Skeletal muscle satellite cell (primary cell): ENCODE results near the gene FHOD3.
A peak's percentile ranks its signal among the peaks of the same experiment; 100 is the strongest.
"Not testable (repeated sequence)": the region's sequence is repeated elsewhere in the genome, so short reads cannot be mapped to it uniquely, and the experiment has no call there.

Source experiments
- H3K27me3 ChIP-seq: 2 replicates; pipeline ENCODE4 v1.7.0; 2013; ENCODE audit warnings: low read length; ENCODE audit not compliant: control insufficient read depth, insufficient read depth
- H3K36me3 ChIP-seq: 2 replicates; pipeline ENCODE4 v1.7.0; 2013; ENCODE audit warnings: mild to moderate bottlenecking, control low read depth, low read length; ENCODE audit not compliant: insufficient read depth
- H3K4me1 ChIP-seq: 2 replicates; pipeline ENCODE4 v1.7.0; 2013; ENCODE audit warnings: low read length; ENCODE audit not compliant: control insufficient read depth, insufficient read depth
- H3K4me2 ChIP-seq: 2 replicates; pipeline ENCODE4 v1.7.0; 2013; ENCODE audit warnings: mild to moderate bottlenecking, low read length
- H3K4me3 ChIP-seq: 2 replicates; pipeline ENCODE4 v1.7.0; 2013; ENCODE audit warnings: low read length
- H3K9ac ChIP-seq: 2 replicates; pipeline ENCODE4 v1.7.0; 2013; ENCODE audit warnings: mild to moderate bottlenecking, low read depth, low read length, moderate library complexity
- H3K9me3 ChIP-seq: replicated peaks from 2 replicates; pipeline ENCODE4 v1.7.0; 2013; ENCODE audit warnings: mild to moderate bottlenecking, control low read depth, low read length

FHOD3 gene

DNA sequence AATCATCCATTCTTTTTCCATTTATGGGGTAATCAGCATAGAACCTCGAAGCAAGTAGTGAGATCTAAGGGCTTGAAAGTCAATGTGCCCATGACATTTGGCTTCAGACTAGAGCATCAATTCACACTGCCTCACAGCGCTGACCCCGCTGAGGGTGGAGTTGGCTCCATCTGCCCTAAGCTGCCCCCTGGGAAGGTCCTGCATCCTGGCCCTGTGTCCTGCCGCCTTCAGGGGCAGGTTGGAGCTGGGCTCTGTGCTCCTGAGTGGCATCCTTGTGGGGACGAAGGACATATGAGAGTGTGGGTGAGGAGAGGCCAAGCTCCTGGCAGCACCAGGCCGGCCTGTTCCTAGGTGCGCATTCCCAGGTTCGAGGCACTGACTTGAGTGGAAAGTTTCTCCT, 249.4 kb downstream of the FHOD3 start:
- peaks cover 5% of the 10 kb centered on the region for H3K4me1 ChIP-seq
- no peak overlapping the region for H3K4me2 ChIP-seq
- H3K9ac ChIP-seq: no peak overlapping the region
- H3K4me3 ChIP-seq: no peak overlapping the region
- H3K9me3 ChIP-seq: no peaks in the 10 kb centered on the region
- H3K36me3 ChIP-seq: no peaks in the 10 kb centered on the region
- H3K27me3 ChIP-seq: no peaks in the 10 kb centered on the region

DNA sequence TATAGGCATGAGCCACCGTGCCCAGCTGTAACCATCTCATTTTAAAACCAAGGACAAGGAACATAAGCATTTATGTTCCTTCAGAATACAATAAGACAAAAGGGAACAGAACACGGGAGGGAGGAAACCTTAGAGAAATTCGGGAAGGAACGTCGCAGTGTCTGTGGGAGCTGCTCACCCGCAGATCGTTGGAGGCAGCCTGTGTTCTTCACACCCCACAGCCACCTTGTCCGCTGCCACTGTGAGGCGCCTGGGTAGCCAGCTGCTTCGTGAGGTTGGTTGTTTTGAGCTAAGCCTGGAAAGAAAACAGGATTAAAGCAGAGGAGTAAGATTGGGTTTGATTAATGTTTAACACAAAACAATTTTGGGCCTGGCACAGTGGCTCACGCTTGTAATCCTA, 250.0 kb downstream of the FHOD3 start:
- Histone ChIP-seq H3K36me3 (no peaks in the 10 kb centered on the region), H3K9ac (no peak overlapping the region), H3K4me2 (no peak overlapping the region), H3K9me3 (no peaks in the 10 kb centered on the region), H3K27me3 (no peaks in the 10 kb centered on the region), H3K4me1 (peaks cover 5% of the 10 kb centered on the region), H3K4me3 (no peak overlapping the region)

DNA sequence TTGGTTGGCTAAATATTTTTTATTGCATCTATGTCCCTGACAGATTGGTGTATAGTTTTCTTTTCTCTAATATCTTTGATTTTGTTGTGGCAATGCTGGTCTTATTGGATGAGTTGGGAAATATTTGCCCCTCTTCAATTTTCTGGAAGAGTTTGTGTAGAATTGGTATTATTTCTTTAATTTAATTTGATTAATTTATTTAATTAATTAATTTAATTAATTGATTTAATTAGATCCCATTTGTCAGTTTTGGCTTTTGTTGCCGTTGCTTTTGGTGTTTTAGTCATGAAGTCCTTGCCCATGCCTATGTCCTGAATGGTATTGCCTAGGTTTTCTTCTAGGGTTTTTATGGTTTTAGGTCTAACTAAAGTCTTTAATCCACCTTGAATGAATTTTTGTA, 253.8 kb downstream of the FHOD3 start:
- H3K4me3 ChIP-seq, H3K4me1 ChIP-seq, H3K27me3 ChIP-seq, H3K4me2 ChIP-seq, H3K36me3 ChIP-seq, H3K9me3 ChIP-seq, H3K9ac ChIP-seq: not testable (repeated sequence)

DNA sequence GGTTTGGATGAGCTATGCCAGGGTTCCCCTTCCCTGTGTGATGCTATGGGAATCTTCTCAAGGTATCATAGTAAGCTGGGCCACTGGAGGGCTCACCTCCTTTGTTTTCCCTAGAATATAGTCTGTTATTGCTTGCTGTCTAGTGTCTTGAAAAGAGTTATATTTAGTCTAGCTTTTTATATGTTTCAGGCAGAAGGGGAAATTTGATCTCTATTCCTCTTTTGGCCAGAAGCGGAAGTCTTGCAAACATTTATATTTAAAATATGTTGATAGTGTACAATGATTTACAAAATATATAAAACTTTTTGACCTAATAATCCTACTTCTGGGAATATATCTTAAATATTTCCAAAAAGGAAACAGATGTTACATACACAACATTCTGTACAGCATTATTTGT, 260.7 kb downstream of the FHOD3 start:
- H3K27me3 ChIP-seq: no peaks in the 10 kb centered on the region
- no peaks in the 10 kb centered on the region for H3K9me3 ChIP-seq
- no peak overlapping the region for H3K4me3 ChIP-seq
- H3K4me2 ChIP-seq: no peak overlapping the region
- no peaks in the 10 kb centered on the region for H3K36me3 ChIP-seq
- no peak overlapping the region for H3K9ac ChIP-seq
- H3K4me1 ChIP-seq: no peaks in the 10 kb centered on the region

DNA sequence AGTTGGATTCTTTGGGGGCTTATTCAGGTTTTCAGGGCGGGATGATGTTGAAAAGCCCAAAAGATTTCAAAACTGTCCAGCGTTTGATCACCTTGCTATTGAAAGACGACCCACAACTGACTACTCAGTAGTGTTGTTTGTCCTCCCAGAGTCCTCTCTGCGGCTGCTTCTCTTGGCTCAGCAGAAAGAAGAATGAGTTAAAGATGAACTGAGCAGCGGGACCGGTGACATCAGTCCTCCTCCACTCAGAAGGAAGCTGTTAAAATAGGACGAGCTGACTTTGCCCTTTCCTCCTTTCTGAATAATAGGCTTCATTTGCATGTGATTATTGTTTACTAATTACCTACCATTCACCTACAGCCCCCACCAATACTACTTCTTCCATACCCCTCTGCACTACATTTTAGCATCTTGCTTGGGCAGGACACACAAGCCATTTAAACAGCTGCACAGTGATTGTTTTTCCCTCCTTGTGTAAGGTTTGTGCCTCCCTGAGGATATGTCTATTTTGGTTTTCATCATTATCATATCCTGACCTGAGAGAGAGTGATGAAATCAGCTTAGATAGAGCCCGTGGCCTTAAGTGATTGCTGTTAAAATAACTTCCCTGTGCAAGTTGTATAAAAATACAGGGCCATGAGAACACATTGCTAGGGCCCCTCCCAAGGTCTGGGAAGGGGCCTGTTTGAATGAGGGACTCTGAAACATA, 261.8 kb downstream of the FHOD3 start:
- Histone ChIP-seq H3K36me3 (no peaks in the 10 kb centered on the region), H3K4me2 (no peak overlapping the region), H3K4me3 (no peak overlapping the region), H3K9me3 (no peaks in the 10 kb centered on the region), H3K27me3 (no peaks in the 10 kb centered on the region), H3K4me1 (no peaks in the 10 kb centered on the region), H3K9ac (no peak overlapping the region)

DNA sequence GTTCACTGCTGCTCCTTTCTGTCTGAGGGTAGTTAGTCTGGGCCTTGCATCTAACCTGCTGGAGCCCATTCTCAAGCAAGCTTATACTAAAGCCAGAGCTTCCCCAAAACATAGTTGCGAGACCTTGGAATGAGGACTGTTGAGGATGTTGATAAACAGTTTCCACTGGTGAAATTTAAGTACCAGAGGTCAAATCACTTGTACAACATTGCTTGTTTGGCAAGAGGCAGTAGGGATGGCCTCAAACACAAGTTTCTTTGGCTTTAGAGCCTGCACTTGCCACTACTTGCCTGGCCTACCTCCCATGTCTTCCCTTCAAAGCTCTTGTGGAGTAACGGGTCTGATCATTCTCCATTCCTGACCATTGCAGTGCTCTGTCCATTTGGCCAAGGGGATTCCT, 262.7 kb downstream of the FHOD3 start:
- Histone ChIP-seq H3K4me1 (no peaks in the 10 kb centered on the region), H3K4me3 (no peak overlapping the region), H3K9ac (no peak overlapping the region), H3K27me3 (no peaks in the 10 kb centered on the region), H3K36me3 (no peaks in the 10 kb centered on the region), H3K4me2 (no peak overlapping the region), H3K9me3 (no peaks in the 10 kb centered on the region)

DNA sequence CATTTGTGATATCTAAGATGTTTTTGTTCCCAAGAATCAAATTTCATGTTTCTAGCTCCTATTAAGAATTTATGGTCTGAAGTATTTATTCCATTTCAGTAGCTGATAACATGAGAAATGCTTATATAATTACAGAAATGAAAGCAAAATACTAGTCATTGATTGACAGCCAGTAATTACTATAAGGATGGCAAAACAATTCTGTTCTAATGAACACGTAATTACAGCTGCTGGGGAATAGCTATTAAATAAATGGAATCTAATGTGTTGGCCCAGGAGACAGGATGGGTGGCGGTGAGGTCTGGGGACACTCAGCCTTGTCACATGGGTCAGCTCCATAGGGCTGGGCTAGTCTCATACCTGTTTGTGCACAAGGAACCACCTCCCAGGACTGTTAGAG, 263.5 kb downstream of the FHOD3 start:
- Histone ChIP-seq H3K27me3 (no peaks in the 10 kb centered on the region), H3K9me3 (no peaks in the 10 kb centered on the region), H3K9ac (no peak overlapping the region), H3K36me3 (no peaks in the 10 kb centered on the region), H3K4me2 (no peak overlapping the region), H3K4me3 (no peak overlapping the region), H3K4me1 (no peaks in the 10 kb centered on the region)

DNA sequence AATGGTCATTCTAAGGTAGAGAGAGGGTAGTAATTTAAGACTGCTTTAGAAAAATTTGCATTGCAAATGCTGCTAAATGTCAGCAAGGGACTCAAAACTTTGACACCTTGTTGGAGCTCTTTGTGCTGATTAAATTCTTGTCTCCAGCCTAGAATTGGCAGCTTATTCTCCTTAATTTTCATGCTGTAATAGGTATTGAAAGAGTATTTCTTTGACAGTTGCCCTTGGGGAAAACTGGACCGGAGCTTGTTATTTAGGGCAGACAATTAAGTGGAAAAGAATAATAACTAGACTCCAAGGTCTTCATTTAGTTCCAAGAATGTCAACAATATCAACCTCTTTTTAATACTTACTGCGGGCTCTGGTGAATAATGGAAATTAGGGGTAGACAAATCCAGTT, 267.3 kb downstream of the FHOD3 start:
- Histone ChIP-seq H3K9me3 (no peaks in the 10 kb centered on the region), H3K4me2 (no peak overlapping the region), H3K4me3 (no peak overlapping the region), H3K36me3 (no peaks in the 10 kb centered on the region), H3K27me3 (no peaks in the 10 kb centered on the region), H3K9ac (no peak overlapping the region), H3K4me1 (no peaks in the 10 kb centered on the region)

DNA sequence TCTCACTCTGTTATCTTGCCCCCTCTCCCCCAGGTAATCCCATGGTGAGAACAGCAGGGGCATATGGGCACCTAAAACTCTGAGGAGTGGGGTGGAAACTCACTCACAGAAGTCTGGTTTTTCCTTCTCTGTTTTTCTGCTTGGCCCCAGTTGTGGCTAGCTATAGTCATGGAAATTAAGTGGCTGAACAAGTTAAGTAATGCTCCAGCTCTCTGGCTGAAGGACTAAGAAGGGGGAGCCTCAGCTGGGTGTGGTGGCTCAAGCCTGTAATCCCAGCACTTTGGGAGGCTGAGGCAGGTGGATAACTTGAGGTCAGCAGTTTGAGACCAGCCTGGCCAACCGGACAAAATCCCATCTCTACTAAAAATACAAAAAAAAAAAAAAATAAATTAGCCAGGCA, 270.3 kb downstream of the FHOD3 start:
- no peak overlapping the region for H3K9ac ChIP-seq
- H3K4me3 ChIP-seq: no peak overlapping the region
- no peaks in the 10 kb centered on the region for H3K9me3 ChIP-seq
- H3K4me2 ChIP-seq: no peak overlapping the region
- no peaks in the 10 kb centered on the region for H3K4me1 ChIP-seq
- no peaks in the 10 kb centered on the region for H3K27me3 ChIP-seq
- no peaks in the 10 kb centered on the region for H3K36me3 ChIP-seq

DNA sequence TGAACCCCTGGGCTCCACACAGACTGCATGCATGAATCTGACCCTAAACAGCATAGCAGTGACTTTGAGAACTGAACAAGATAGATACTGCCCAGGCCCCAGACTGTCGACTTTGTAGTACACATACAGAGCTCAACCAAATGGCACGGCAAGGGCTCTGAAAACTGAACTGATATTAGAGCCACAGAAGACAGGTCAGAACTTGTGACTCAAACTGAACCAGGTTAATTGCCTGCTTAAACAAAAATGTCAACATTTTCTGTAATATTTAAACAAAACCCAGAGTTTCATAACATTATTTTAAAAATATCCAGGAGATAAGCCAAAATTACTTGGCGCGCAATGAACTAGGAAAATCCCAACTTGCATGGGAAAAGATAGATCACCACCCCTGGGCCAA, 271.0 kb downstream of the FHOD3 start:
- H3K36me3 ChIP-seq: no peaks in the 10 kb centered on the region
- no peaks in the 10 kb centered on the region for H3K9me3 ChIP-seq
- H3K4me1 ChIP-seq: no peaks in the 10 kb centered on the region
- H3K9ac ChIP-seq: no peak overlapping the region
- no peak overlapping the region for H3K4me2 ChIP-seq
- H3K27me3 ChIP-seq: no peaks in the 10 kb centered on the region
- H3K4me3 ChIP-seq: no peak overlapping the region

DNA sequence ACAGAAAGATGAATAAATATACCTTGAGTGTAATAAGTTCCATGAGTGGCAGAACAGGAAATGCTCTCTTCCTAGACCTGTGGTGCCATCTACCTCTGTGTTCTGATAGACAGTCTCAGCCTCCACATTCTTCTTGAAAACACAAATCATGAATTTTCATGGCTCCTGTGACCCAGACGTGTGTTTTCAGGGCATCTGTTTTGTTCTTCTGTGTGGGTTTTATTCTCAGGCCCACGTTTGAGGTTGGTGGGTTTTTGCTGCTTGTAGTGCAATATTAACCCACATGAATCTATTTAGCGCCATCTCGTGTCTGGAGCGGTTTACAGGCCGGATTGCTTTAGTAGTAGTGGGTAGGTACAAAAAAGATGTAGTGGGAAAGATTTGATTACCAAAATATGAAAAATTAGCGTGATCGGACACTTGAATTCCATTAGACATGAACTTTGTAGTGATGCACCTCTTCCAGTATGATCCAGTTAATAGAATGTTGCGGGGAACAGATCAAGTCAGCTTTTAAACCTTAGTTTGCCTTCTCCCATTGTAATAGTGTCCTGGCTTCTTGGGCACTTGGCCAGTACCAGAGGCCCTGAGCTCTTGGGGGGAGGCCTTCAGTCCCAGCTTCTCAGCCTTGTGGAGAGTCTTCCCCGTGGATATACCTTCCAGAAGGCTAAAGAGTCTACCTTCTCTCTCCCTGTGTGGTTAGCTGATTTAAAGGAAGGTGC, 274.8 kb downstream of the FHOD3 start:
- H3K4me3 ChIP-seq: no peak overlapping the region
- no peak overlapping the region for H3K9ac ChIP-seq
- H3K4me2 ChIP-seq: peak overlapping the region; percentile 61
- no peaks in the 10 kb centered on the region for H3K4me1 ChIP-seq
- H3K27me3 ChIP-seq: no peaks in the 10 kb centered on the region
- no peaks in the 10 kb centered on the region for H3K36me3 ChIP-seq
- H3K9me3 ChIP-seq: no peaks in the 10 kb centered on the region

DNA sequence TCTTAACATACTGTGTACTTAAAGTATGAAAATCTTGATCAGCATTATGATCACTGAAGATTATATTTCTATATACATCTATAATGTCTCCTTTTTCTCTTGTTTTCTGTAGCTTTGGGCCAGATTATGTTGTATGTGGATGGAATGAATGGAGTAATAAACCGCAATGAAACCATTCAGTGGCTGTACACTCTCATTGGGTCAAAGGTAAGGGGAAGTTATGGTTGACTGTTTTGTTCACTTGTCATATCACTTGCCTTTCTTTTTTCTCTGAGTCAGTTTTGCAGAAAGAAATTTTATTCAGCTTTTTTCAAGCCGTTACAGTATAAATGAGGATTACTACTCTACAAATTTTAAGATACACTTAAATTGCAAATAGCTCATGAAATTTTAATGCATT, 278.8 kb downstream of the FHOD3 start:
- Histone ChIP-seq H3K9ac (no peak overlapping the region), H3K27me3 (no peaks in the 10 kb centered on the region), H3K9me3 (no peaks in the 10 kb centered on the region), H3K4me2 (no peak overlapping the region), H3K4me1 (peaks cover 27% of the 10 kb centered on the region), H3K4me3 (no peak overlapping the region), H3K36me3 (no peaks in the 10 kb centered on the region)
